ENCODE data around the gene ZSWIM5.
"Not testable (repeated sequence)": the region's sequence is repeated elsewhere in the genome, so short reads cannot be mapped to it uniquely, and the experiment has no call there.

ZSWIM5 gene

GRCh38 chr1:45116340-45116739 is 90.1 kb downstream of the ZSWIM5 start (continued):
- TF ChIP-seq ZNF792 (tag by site-specific recombination; IDR thresholded peaks at IDR 0.05): no peak
- TF ChIP-seq, protein P1, sequence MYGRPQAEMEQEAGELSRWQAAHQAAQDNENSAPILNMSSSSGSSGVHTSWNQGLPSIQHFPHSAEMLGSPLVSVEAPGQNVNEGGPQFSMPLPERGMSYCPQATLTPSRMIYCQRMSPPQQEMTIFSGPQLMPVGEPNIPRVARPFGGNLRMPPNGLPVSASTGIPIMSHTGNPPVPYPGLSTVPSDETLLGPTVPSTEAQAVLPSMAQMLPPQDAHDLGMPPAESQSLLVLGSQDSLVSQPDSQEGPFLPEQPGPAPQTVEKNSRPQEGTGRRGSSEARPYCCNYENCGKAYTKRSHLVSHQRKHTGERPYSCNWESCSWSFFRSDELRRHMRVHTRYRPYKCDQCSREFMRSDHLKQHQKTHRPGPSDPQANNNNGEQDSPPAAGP (tag by site-specific recombination; IDR thresholded peaks at IDR 0.05): no peak

GRCh38 chr1:45115198-45115597 is 91.2 kb downstream of the ZSWIM5 start:
- H3K9me3 ChIP-seq (ENCODE audit: control insufficient read depth, insufficient read depth, low read depth, low read length); H3K27ac ChIP-seq (ENCODE audit: extremely low read depth, low read depth, low read length); H3K4me3 ChIP-seq (ENCODE audit: low read depth, low read length); H3K36me3 ChIP-seq (ENCODE audit: control insufficient read depth in 2 of 2, insufficient read depth in 1 of 2, low read length in 2 of 2); POLR2A ChIA-PET; CTCF ChIA-PET; H3K4me1 ChIP-seq (ENCODE audit: control insufficient read depth, insufficient read depth, low read length): not testable (repeated sequence)

GRCh38 chr1:45112661-45113060 is 93.7 kb downstream of the ZSWIM5 start:
- CTCF ChIA-PET: no interaction called here
- no peaks in the 10 kb centered on the region for H3K36me3 ChIP-seq (ENCODE audit: control insufficient read depth in 2 of 2, insufficient read depth in 1 of 2, low read length in 2 of 2)
- POLR2A ChIA-PET: no interaction called here
- no peak overlapping the region for H3K4me3 ChIP-seq (ENCODE audit: low read depth, low read length)
- H3K27ac ChIP-seq (ENCODE audit: extremely low read depth, low read depth, low read length): no peak overlapping the region
- peaks cover 6% of the 10 kb centered on the region; the same call in 1 of the 2 replicates for H3K4me1 ChIP-seq (ENCODE audit: control insufficient read depth, insufficient read depth, low read length)
- H3K9me3 ChIP-seq (ENCODE audit: control insufficient read depth, insufficient read depth, low read depth, low read length): no peaks in the 10 kb centered on the region
- TF ChIP-seq ZNF549 (tag by site-specific recombination; IDR thresholded peaks at IDR 0.05): no peak
- TF ChIP-seq ZIC2 (tag by site-specific recombination; IDR thresholded peaks at IDR 0.05): no peak
- no peak for TF ChIP-seq GLI4 (tag by site-specific recombination; IDR thresholded peaks at IDR 0.05)
- no peak for TF ChIP-seq ZNF501 (tag by site-specific recombination; IDR thresholded peaks at IDR 0.05)
- TF ChIP-seq ZBTB20 (tag by site-specific recombination; IDR thresholded peaks at IDR 0.05): no peak
- no peak for TF ChIP-seq ZNF561 (tag by site-specific recombination; IDR thresholded peaks at IDR 0.05; ENCODE audit: borderline replicate concordance)
- TF ChIP-seq ZNF560 (tag by site-specific recombination; IDR thresholded peaks at IDR 0.05; ENCODE audit: borderline replicate concordance): no peak
- no peak for TF ChIP-seq SP7 (tag by site-specific recombination; IDR thresholded peaks at IDR 0.05)
- no peak for TF ChIP-seq ZNF248 (tag by site-specific recombination; IDR thresholded peaks at IDR 0.05)
- TF ChIP-seq ZBTB21 (tag by site-specific recombination; IDR thresholded peaks at IDR 0.05): no peak
- TF ChIP-seq ZNF280C (tag by site-specific recombination; IDR thresholded peaks at IDR 0.05): no peak
- TF ChIP-seq KLF7 (tag by site-specific recombination; IDR thresholded peaks at IDR 0.05; ENCODE audit: borderline replicate concordance): no peak
- no peak for TF ChIP-seq ZNF324 (tag by site-specific recombination; IDR thresholded peaks at IDR 0.05)
- no peak for TF ChIP-seq ZNF221 (tag by site-specific recombination; IDR thresholded peaks at IDR 0.05; ENCODE audit: borderline replicate concordance)
- TF ChIP-seq, protein P2, sequence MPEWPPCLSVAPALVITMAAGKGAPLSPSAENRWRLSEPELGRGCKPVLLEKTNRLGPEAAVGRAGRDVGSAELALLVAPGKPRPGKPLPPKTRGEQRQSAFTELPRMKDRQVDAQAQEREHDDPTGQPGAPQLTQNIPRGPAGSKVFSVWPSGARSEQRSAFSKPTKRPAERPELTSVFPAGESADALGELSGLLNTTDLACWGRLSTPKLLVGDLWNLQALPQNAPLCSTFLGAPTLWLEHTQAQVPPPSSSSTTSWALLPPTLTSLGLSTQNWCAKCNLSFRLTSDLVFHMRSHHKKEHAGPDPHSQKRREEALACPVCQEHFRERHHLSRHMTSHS (tag by site-specific recombination; IDR thresholded peaks at IDR 0.05): no peak
- TF ChIP-seq, protein P3, sequence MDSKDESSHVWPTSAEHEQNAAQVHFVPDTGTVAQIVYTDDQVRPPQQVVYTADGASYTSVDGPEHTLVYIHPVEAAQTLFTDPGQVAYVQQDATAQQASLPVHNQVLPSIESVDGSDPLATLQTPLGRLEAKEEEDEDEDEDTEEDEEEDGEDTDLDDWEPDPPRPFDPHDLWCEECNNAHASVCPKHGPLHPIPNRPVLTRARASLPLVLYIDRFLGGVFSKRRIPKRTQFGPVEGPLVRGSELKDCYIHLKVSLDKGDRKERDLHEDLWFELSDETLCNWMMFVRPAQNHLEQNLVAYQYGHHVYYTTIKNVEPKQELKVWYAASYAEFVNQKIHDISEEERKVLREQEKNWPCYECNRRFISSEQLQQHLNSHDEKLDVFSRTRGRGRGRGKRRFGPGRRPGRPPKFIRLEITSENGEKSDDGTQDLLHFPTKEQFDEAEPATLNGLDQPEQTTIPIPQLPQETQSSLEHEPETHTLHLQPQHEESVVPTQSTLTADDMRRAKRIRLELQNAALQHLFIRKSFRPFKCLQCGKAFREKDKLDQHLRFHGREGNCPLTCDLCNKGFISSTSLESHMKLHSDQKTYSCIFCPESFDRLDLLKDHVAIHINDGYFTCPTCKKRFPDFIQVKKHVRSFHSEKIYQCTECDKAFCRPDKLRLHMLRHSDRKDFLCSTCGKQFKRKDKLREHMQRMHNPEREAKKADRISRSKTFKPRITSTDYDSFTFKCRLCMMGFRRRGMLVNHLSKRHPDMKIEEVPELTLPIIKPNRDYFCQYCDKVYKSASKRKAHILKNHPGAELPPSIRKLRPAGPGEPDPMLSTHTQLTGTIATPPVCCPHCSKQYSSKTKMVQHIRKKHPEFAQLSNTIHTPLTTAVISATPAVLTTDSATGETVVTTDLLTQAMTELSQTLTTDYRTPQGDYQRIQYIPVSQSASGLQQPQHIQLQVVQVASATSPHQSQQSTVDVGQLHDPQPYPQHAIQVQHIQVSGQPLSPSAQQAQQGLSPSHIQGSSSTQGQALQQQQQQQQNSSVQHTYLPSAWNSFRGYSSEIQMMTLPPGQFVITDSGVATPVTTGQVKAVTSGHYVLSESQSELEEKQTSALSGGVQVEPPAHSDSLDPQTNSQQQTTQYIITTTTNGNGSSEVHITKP (tag by site-specific recombination; IDR thresholded peaks at IDR 0.05): no peak
- TF ChIP-seq ZNF707 (tag by site-specific recombination; IDR thresholded peaks at IDR 0.05): no peak
- TF ChIP-seq ZNF239 (tag by site-specific recombination; IDR thresholded peaks at IDR 0.05): no peak

Measured in HEK293 (cell line).